ENCODE data around the gene WFIKKN2.
A peak's percentile ranks its signal among the peaks of the same experiment; 100 is the strongest.

WFIKKN2 gene

GRCh38 chr17:50863931-50864330 is 28.5 kb downstream of the WFIKKN2 start:
- peaks cover 17% of the 10 kb centered on the region for H3K79me1 ChIP-seq (ENCODE audit: low read length)
- no peaks in the 10 kb centered on the region for H3K27me3 ChIP-seq (ENCODE audit: insufficient read depth, low read length)
- H3K23ac ChIP-seq (ENCODE audit: low read length) = no peak overlapping the region
- H2AK5ac ChIP-seq (ENCODE audit: low read length) = no peak overlapping the region
- H3K4ac ChIP-seq (ENCODE audit: low read depth, low read length) = no peak overlapping the region
- no peak overlapping the region for H3K14ac ChIP-seq (ENCODE audit: low read length)
- H2AFZ ChIP-seq (ENCODE audit: insufficient read depth, low read length, poor library complexity) = no peak overlapping the region
- H3K9me3 ChIP-seq (ENCODE audit: insufficient read depth, low read depth, low read length) = no peaks in the 10 kb centered on the region
- no CpG with 5 or more reads among the region's 3 CpGs for WGBS (ENCODE audit: extremely low coverage, insufficient coverage, insufficient read length)
- no peak overlapping the region for H3K9ac ChIP-seq (ENCODE audit: low read length)
- no peak overlapping the region for H3K4me2 ChIP-seq (ENCODE audit: low read length)
- no peak overlapping the region for H4K8ac ChIP-seq (ENCODE audit: low read depth, low read length)
- H3K4me3 ChIP-seq (ENCODE audit: low read depth, low read length) = no peak overlapping the region
- H4K91ac ChIP-seq (ENCODE audit: low read depth, low read length) = no peak overlapping the region
- no peak for DNase-seq
- peaks cover 10% of the 10 kb centered on the region for H3K79me2 ChIP-seq (ENCODE audit: control insufficient read depth, insufficient read depth, low read length, poor library complexity)
- H4K12ac ChIP-seq (ENCODE audit: low read depth, low read length) = no peak overlapping the region
- no peak overlapping the region for H2BK120ac ChIP-seq (ENCODE audit: insufficient read depth, low read length, poor library complexity)
- H3K36me3 ChIP-seq (ENCODE audit: control insufficient read depth in 1 of 2, insufficient read depth in 2 of 2, low read length in 2 of 2) = peaks cover 4 to 6% of the 10 kb centered on the region in 2 experiments
- H2BK12ac ChIP-seq (ENCODE audit: low read length) = no peak overlapping the region
- no peak overlapping the region for H3K27ac ChIP-seq (ENCODE audit: low read depth, low read length)
- no peak overlapping the region for H3K18ac ChIP-seq (ENCODE audit: low read length)
- no peaks in the 10 kb centered on the region for H3K4me1 ChIP-seq (ENCODE audit: control insufficient read depth in 1 of 2, insufficient read depth in 2 of 2, low read length in 2 of 2)
- no peak overlapping the region for H2BK5ac ChIP-seq (ENCODE audit: low read depth, low read length, poor library complexity)

GRCh38 chr17:50864747-50865059 is 29.3 kb downstream of the WFIKKN2 start:
- no peak overlapping the region for H4K91ac ChIP-seq (ENCODE audit: low read depth, low read length)
- H3K9ac ChIP-seq (ENCODE audit: low read length) = no peak overlapping the region
- H3K4me3 ChIP-seq (ENCODE audit: low read depth, low read length) = peak overlapping the region; percentile 38
- no CpG with 5 or more reads among the region's 6 CpGs for WGBS (ENCODE audit: extremely low coverage, insufficient coverage, insufficient read length)
- no peak overlapping the region for H3K27ac ChIP-seq (ENCODE audit: low read depth, low read length)
- H2BK120ac ChIP-seq (ENCODE audit: insufficient read depth, low read length, poor library complexity) = no peak overlapping the region
- no peaks in the 10 kb centered on the region for H3K9me3 ChIP-seq (ENCODE audit: insufficient read depth, low read depth, low read length)
- H3K18ac ChIP-seq (ENCODE audit: low read length) = no peak overlapping the region
- no peak overlapping the region for H3K14ac ChIP-seq (ENCODE audit: low read length)
- peaks cover 10% of the 10 kb centered on the region for H3K79me2 ChIP-seq (ENCODE audit: control insufficient read depth, insufficient read depth, low read length, poor library complexity)
- H4K8ac ChIP-seq (ENCODE audit: low read depth, low read length) = no peak overlapping the region
- H3K79me1 ChIP-seq (ENCODE audit: low read length) = peaks cover 17% of the 10 kb centered on the region
- H3K4me1 ChIP-seq (ENCODE audit: control insufficient read depth in 1 of 2, insufficient read depth in 2 of 2, low read length in 2 of 2) = no peaks in the 10 kb centered on the region
- H2AFZ ChIP-seq (ENCODE audit: insufficient read depth, low read length, poor library complexity) = no peak overlapping the region
- no peak for DNase-seq
- H3K23ac ChIP-seq (ENCODE audit: low read length) = no peak overlapping the region
- H3K36me3 ChIP-seq (ENCODE audit: control insufficient read depth in 1 of 2, insufficient read depth in 2 of 2, low read length in 2 of 2) = peaks cover 4 to 6% of the 10 kb centered on the region in 2 experiments
- no peak overlapping the region for H2BK12ac ChIP-seq (ENCODE audit: low read length)
- no peak overlapping the region for H3K4ac ChIP-seq (ENCODE audit: low read depth, low read length)
- no peak overlapping the region for H2AK5ac ChIP-seq (ENCODE audit: low read length)
- H2BK5ac ChIP-seq (ENCODE audit: low read depth, low read length, poor library complexity) = no peak overlapping the region
- no peak overlapping the region for H4K12ac ChIP-seq (ENCODE audit: low read depth, low read length)
- H3K27me3 ChIP-seq (ENCODE audit: insufficient read depth, low read length) = no peaks in the 10 kb centered on the region
- H3K4me2 ChIP-seq (ENCODE audit: low read length) = peak overlapping the region; percentile 87

- WGBS (ENCODE audit: extremely low coverage, insufficient coverage, insufficient read length) = no CpG with 5 or more reads among the region's 50 CpGs
- Histone ChIP-seq H4K8ac (ENCODE audit: low read depth, low read length) (peak overlapping the region; percentile 21), H3K79me2 (ENCODE audit: control insufficient read depth, insufficient read depth, low read length, poor library complexity) (peaks cover 10% of the 10 kb centered on the region), H3K9ac (ENCODE audit: low read length) (peak overlapping the region; percentile 82), H2AK5ac (ENCODE audit: low read length) (no peak overlapping the region), H3K23ac (ENCODE audit: low read length) (no peak overlapping the region), H4K91ac (ENCODE audit: low read depth, low read length) (peak overlapping the region; percentile 85), H3K4ac (ENCODE audit: low read depth, low read length) (peak overlapping the region; percentile 87), H3K14ac (ENCODE audit: low read length) (peak overlapping the region; percentile 59), H3K4me3 (ENCODE audit: low read depth, low read length) (peak overlapping the region; percentile 91), H2BK5ac (ENCODE audit: low read depth, low read length, poor library complexity) (peak overlapping the region; percentile 82), H3K9me3 (ENCODE audit: insufficient read depth, low read depth, low read length) (no peaks in the 10 kb centered on the region), H2AFZ (ENCODE audit: insufficient read depth, low read length, poor library complexity) (peak overlapping the region; percentile 21), H3K18ac (ENCODE audit: low read length) (peak overlapping the region; percentile 92), H2BK120ac (ENCODE audit: insufficient read depth, low read length, poor library complexity) (peak overlapping the region; percentile 64), H4K12ac (ENCODE audit: low read depth, low read length) (no peak overlapping the region), H3K36me3 (ENCODE audit: control insufficient read depth in 1 of 2, insufficient read depth in 2 of 2, low read length in 2 of 2) (peaks cover 4 to 6% of the 10 kb centered on the region in 2 experiments), H3K27me3 (ENCODE audit: insufficient read depth, low read length) (no peaks in the 10 kb centered on the region), H2BK12ac (ENCODE audit: low read length) (no peak overlapping the region), H3K4me2 (ENCODE audit: low read length) (peak overlapping the region; percentile 87), H3K27ac (ENCODE audit: low read depth, low read length) (peak overlapping the region; percentile 80), H3K4me1 (ENCODE audit: control insufficient read depth in 1 of 2, insufficient read depth in 2 of 2, low read length in 2 of 2) (no peaks in the 10 kb centered on the region), H3K79me1 (ENCODE audit: low read length) (peaks cover 17% of the 10 kb centered on the region)
- DNase-seq = peak in 1 of 2 donors; percentile 32
Observed at GRCh38 chr17:50865060-50865867, 29.9 kb downstream of the WFIKKN2 start.

- H3K27ac ChIP-seq (ENCODE audit: low read depth, low read length) = peak overlapping the region; percentile 80
- H3K18ac ChIP-seq (ENCODE audit: low read length) = peak overlapping the region; percentile 92
- H2BK5ac ChIP-seq (ENCODE audit: low read depth, low read length, poor library complexity) = peak overlapping the region; percentile 82
- peak overlapping the region; percentile 35 for H2AFZ ChIP-seq (ENCODE audit: insufficient read depth, low read length, poor library complexity)
- peaks cover 4 to 6% of the 10 kb centered on the region in 2 experiments for H3K36me3 ChIP-seq (ENCODE audit: control insufficient read depth in 1 of 2, insufficient read depth in 2 of 2, low read length in 2 of 2)
- H3K4me3 ChIP-seq (ENCODE audit: low read depth, low read length) = peak overlapping the region; percentile 91
- no peak overlapping the region for H2AK5ac ChIP-seq (ENCODE audit: low read length)
- peak overlapping the region; percentile 87 for H3K4me2 ChIP-seq (ENCODE audit: low read length)
- peak overlapping the region; percentile 21 for H4K8ac ChIP-seq (ENCODE audit: low read depth, low read length)
- H3K9ac ChIP-seq (ENCODE audit: low read length) = peak overlapping the region; percentile 80
- DNase-seq = no peak
- no CpG with 5 or more reads among the region's 53 CpGs for WGBS (ENCODE audit: extremely low coverage, insufficient coverage, insufficient read length)
- no peaks in the 10 kb centered on the region for H3K27me3 ChIP-seq (ENCODE audit: insufficient read depth, low read length)
- no peaks in the 10 kb centered on the region for H3K9me3 ChIP-seq (ENCODE audit: insufficient read depth, low read depth, low read length)
- no peak overlapping the region for H3K23ac ChIP-seq (ENCODE audit: low read length)
- no peak overlapping the region for H2BK12ac ChIP-seq (ENCODE audit: low read length)
- peak overlapping the region; percentile 51 for H4K12ac ChIP-seq (ENCODE audit: low read depth, low read length)
- H2BK120ac ChIP-seq (ENCODE audit: insufficient read depth, low read length, poor library complexity) = peak overlapping the region; percentile 64
- H3K4me1 ChIP-seq (ENCODE audit: control insufficient read depth in 1 of 2, insufficient read depth in 2 of 2, low read length in 2 of 2) = no peaks in the 10 kb centered on the region
- peaks cover 17% of the 10 kb centered on the region for H3K79me1 ChIP-seq (ENCODE audit: low read length)
- peaks cover 10% of the 10 kb centered on the region for H3K79me2 ChIP-seq (ENCODE audit: control insufficient read depth, insufficient read depth, low read length, poor library complexity)
- H4K91ac ChIP-seq (ENCODE audit: low read depth, low read length) = peak overlapping the region; percentile 85
- peak overlapping the region; percentile 55 for H3K14ac ChIP-seq (ENCODE audit: low read length)
- peak overlapping the region; percentile 93 for H3K4ac ChIP-seq (ENCODE audit: low read depth, low read length)
Observed at GRCh38 chr17:50865868-50866260, 30.5 kb downstream of the WFIKKN2 start.

Measured in trophoblast cell (in vitro differentiated cells and primary cell).